Osteocyte (in vitro differentiated cells): ENCODE data around the gene ARL15. TPM values are rescaled to one million over a fixed set of nuclear protein-coding genes. Genes with fewer than 3 reads are reported as not detected.

ENCODE experiments used
- DNase-seq: peaks from one replicate; pipeline ENCODE4 v3.0.0; 2021; ENCODE audit warnings: mixed read lengths; ENCODE audit not compliant: unreplicated experiment; ENCODE audit errors: extremely low spot score
- H3K27ac Mint-ChIP-seq: one replicate; pipeline ENCODE4 v1.8.0; 2021; ENCODE audit warnings: mild to moderate bottlenecking, mixed read lengths; ENCODE audit not compliant: unreplicated experiment
- H3K27me3 Mint-ChIP-seq: one replicate; pipeline ENCODE4 v1.8.0; 2021; ENCODE audit warnings: mixed read lengths; ENCODE audit not compliant: unreplicated experiment
- H3K36me3 Mint-ChIP-seq: one replicate; pipeline ENCODE4 v1.8.0; 2021; ENCODE audit warnings: mixed read lengths; ENCODE audit not compliant: unreplicated experiment
- H3K4me1 Mint-ChIP-seq: one replicate; pipeline ENCODE4 v1.8.0; 2021; ENCODE audit warnings: mixed read lengths; ENCODE audit not compliant: unreplicated experiment
- H3K4me3 Mint-ChIP-seq: one replicate; pipeline ENCODE4 v1.8.0; 2021; ENCODE audit warnings: mild to moderate bottlenecking, moderate library complexity, mixed read lengths; ENCODE audit not compliant: unreplicated experiment
- H3K9me3 Mint-ChIP-seq: one replicate; pipeline ENCODE4 v1.8.0; 2021; ENCODE audit warnings: mixed read lengths; ENCODE audit not compliant: unreplicated experiment
- total RNA-seq: library from RNA; stranded (reverse); gene quantifications from 2 replicates; pipeline ENCODE4 v1.2.1, GENCODE V29; 2021
- TF ChIP-seq, protein P1 (sequence below): fragments of 200-600 bp; sonication (generic); IDR thresholded peaks from 2 replicates; pipeline ENCODE4 v1.5.0; 2021; ENCODE audit warnings: antibody characterized with exemption, mild to moderate bottlenecking, moderate library complexity

ARL15 gene
- total RNA-seq, 1 donor from 2014 or later = 16.6 TPM

GRCh38 chr5:54251981-54252380 is 58.4 kb downstream of the ARL15 start:
- Mint-ChIP-seq H3K36me3 (no peaks in the 10 kb centered on the region), H3K27me3 (no peaks in the 10 kb centered on the region), H3K4me3 (no peak overlapping the region), H3K9me3 (no peaks in the 10 kb centered on the region), H3K4me1 (no peaks in the 10 kb centered on the region), H3K27ac (no peak overlapping the region)
- TF ChIP-seq, protein P1, sequence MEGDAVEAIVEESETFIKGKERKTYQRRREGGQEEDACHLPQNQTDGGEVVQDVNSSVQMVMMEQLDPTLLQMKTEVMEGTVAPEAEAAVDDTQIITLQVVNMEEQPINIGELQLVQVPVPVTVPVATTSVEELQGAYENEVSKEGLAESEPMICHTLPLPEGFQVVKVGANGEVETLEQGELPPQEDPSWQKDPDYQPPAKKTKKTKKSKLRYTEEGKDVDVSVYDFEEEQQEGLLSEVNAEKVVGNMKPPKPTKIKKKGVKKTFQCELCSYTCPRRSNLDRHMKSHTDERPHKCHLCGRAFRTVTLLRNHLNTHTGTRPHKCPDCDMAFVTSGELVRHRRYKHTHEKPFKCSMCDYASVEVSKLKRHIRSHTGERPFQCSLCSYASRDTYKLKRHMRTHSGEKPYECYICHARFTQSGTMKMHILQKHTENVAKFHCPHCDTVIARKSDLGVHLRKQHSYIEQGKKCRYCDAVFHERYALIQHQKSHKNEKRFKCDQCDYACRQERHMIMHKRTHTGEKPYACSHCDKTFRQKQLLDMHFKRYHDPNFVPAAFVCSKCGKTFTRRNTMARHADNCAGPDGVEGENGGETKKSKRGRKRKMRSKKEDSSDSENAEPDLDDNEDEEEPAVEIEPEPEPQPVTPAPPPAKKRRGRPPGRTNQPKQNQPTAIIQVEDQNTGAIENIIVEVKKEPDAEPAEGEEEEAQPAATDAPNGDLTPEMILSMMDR = no peak
- DNase-seq = no peak

- H3K4me1 Mint-ChIP-seq = no peaks in the 10 kb centered on the region
- no peak overlapping the region for H3K4me3 Mint-ChIP-seq
- H3K36me3 Mint-ChIP-seq = no peaks in the 10 kb centered on the region
- H3K27ac Mint-ChIP-seq = no peak overlapping the region
- TF ChIP-seq, protein P1 = no peak
- H3K27me3 Mint-ChIP-seq = no peaks in the 10 kb centered on the region
- no peaks in the 10 kb centered on the region for H3K9me3 Mint-ChIP-seq
- DNase-seq = no peak
Measured at GRCh38 chr5:54249210-54250028, 61.0 kb downstream of the ARL15 start.

DNA sequence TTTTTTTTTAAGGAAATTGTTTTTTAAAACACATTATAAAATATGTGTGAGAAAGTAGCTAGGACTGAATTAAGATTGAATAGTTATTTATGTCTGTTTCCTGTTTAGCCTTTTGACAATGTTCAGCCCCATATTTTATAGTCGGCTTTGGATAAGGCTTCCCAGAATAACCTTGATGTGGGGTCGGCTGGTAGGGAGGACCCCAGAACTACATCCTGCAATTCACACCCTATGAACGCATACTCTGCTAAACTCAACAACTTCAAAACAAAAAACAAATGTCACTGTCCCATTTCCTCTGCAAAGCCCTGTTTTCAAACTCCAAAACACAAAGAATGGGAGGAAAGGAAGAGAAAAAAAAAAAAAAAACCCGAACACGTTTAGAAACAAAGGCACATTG is 63.1 kb downstream of the ARL15 start:
- Mint-ChIP-seq H3K4me1 (no peaks in the 10 kb centered on the region), H3K4me3 (no peak overlapping the region), H3K9me3 (no peaks in the 10 kb centered on the region), H3K36me3 (no peaks in the 10 kb centered on the region), H3K27me3 (no peaks in the 10 kb centered on the region), H3K27ac (no peak overlapping the region)
- TF ChIP-seq, protein P1 = no peak
- DNase-seq = no peak

- Mint-ChIP-seq H3K9me3 (no peaks in the 10 kb centered on the region), H3K4me1 (no peaks in the 10 kb centered on the region), H3K27me3 (no peaks in the 10 kb centered on the region), H3K4me3 (no peak overlapping the region), H3K27ac (no peak overlapping the region), H3K36me3 (no peaks in the 10 kb centered on the region)
- no peak for DNase-seq
- TF ChIP-seq, protein P1 = peak; percentile 85
Measured at GRCh38 chr5:54243483-54244080, 66.8 kb downstream of the ARL15 start.

DNA sequence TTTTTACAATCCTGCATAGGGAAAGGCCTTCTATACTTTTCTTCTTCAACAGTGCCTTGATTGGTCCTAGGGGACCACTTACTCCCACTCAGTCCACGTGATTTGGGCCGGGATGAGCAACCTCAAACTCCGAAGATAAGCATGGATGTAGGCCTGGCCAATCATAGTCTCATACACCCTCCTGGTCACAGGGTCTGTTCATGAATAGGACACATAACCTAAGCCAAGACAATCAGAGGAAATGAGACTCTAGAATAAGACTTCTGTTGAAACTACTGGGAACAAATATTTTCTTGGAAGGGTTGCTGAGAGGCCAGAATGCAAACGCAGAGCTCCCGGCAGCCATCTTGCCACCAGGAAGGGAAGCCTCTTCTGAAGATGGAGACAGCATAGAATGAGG is 68.1 kb downstream of the ARL15 start:
- Mint-ChIP-seq H3K27me3 (no peaks in the 10 kb centered on the region), H3K36me3 (no peaks in the 10 kb centered on the region), H3K27ac (no peak overlapping the region), H3K4me1 (no peaks in the 10 kb centered on the region), H3K9me3 (no peaks in the 10 kb centered on the region), H3K4me3 (no peak overlapping the region)
- TF ChIP-seq, protein P1 = no peak
- no peak for DNase-seq
